HCT116 (cell line): Measurements from ENCODE around the gene PIK3CB. TPM values are rescaled to one million over a fixed set of nuclear protein-coding genes. Genes with fewer than 3 reads are reported as not detected.

Experiments
- ATAC-seq: fragments of 200-7000 bp; cut with Tn5 transposase; 2 replicates; pipeline ENCODE4 v1.9.1; 2020; ENCODE audit warnings: mild to moderate bottlenecking, moderate library complexity
- BruUV-seq: library from RNA; stranded (reverse); fragments of 400-500 nt; replicated peaks from 2 replicates; lab custom pipeline; 2021; lab: Mats Ljungman, UMichigan
- CTCF ChIA-PET: fragments of 300-600 bp; sonication (Branson Sonifier 250); formaldehyde crosslinking; loops from one replicate; lab custom pipeline; 2021; ENCODE audit warnings: antibody characterized with exemption; lab: Charles Lee
- POLR2A ChIA-PET: fragments of 300-600, 350-600 bp; sonication (Branson Sonifier 250); formaldehyde crosslinking; loops from one replicate; lab custom pipeline; 2021; ENCODE audit warnings: antibody characterized with exemption; lab: Charles Lee
- RAD21 ChIA-PET, 2 experiments: fragments of 300-600 bp; sonication (Branson Sonifier 250); formaldehyde crosslinking; loops; one replicate each; lab custom pipeline; 2023; ENCODE audit warnings: low total read pairs in 2 of 2; ENCODE audit not compliant: uncharacterized antibody in 2 of 2, unreplicated experiment in 2 of 2, low non-redundant PET in 1 of 2; lab: Charles Lee
- DNase-seq: peaks from one replicate; pipeline ENCODE4 v3.0.0-alpha.2; 2010; ENCODE audit warnings: low read depth, low spot score
- H2AFZ ChIP-seq: fragments of 200-600 bp; shearing (Covaris generic), sonication (generic); 2 replicates; pipeline ENCODE4 v1.6.1; 2017; ENCODE audit warnings: low read depth, mixed run types, mixed read lengths, antibody characterized with exemption, low read length; ENCODE audit not compliant: poor library complexity, severe bottlenecking
- H3K27ac ChIP-seq: 2 replicates; pipeline ENCODE4 v1.5.1; 2012; ENCODE audit warnings: low read depth, low read length
- H3K27me3 ChIP-seq: fragments of 200-600 bp; sonication (generic); 2 replicates; pipeline ENCODE4 v1.6.1; 2016; ENCODE audit warnings: mixed run types, low read length, mixed read lengths; ENCODE audit not compliant: insufficient read depth
- H3K36me3 ChIP-seq, 2 experiments: fragments of 200-500 bp in 1 of 2; fragments of 200-600 bp in 1 of 2; sonication (Bioruptor generic) in 1 of 2; sonication (generic) in 1 of 2; 2 replicates each; pipeline versions ENCODE4 v1.5.1 to v1.6.1; 2014 to 2016; ENCODE audit warnings: low read length in 2 of 2, inconsistent platforms in 1 of 2, mixed read lengths in 1 of 2, mixed run types in 1 of 2; ENCODE audit not compliant: insufficient read depth in 2 of 2, control insufficient read depth in 1 of 2
- H3K4me1 ChIP-seq, 2 experiments: fragments of 200-600 bp in 1 of 2; sonication (generic) in 1 of 2; 2 replicates each; pipeline versions ENCODE4 v1.5.1 to v1.6.1; 2012 to 2017; ENCODE audit warnings: low read length in 2 of 2, inconsistent platforms in 1 of 2, mild to moderate bottlenecking in 1 of 2, mixed read lengths in 1 of 2, mixed run types in 1 of 2, moderate library complexity in 1 of 2; ENCODE audit not compliant: insufficient read depth in 2 of 2, control insufficient read depth in 1 of 2
- H3K4me2 ChIP-seq: fragments of 200-600 bp; sonication (generic); 2 replicates; pipeline ENCODE4 v1.6.1; 2017; ENCODE audit warnings: mixed run types, low read length, mixed read lengths
- H3K4me3 ChIP-seq, 2 experiments: fragments of 200-600 bp in 1 of 2; sonication (generic) in 1 of 2; replicated peaks in 1 of 2; 2 replicates each; pipeline ENCODE4 v1.5.1; 2011 to 2016; ENCODE audit warnings: low read length in 2 of 2, control low read depth in 1 of 2, low read depth in 1 of 2, mild to moderate bottlenecking in 1 of 2, mixed read lengths in 1 of 2, mixed run types in 1 of 2
- H3K79me2 ChIP-seq: fragments of 200-600 bp; sonication (generic); 2 replicates; pipeline ENCODE4 v1.6.1; 2017; ENCODE audit warnings: mild to moderate bottlenecking, mixed run types, low read length, moderate library complexity, mixed read lengths; ENCODE audit not compliant: insufficient read depth
- H3K9ac ChIP-seq: fragments of 200-600 bp; sonication (generic); 2 replicates; pipeline ENCODE4 v1.6.1; 2016; ENCODE audit warnings: low read length, mixed read lengths
- H3K9me2 ChIP-seq: fragments of 200-600 bp; sonication (generic), shearing (Covaris generic); 2 replicates; pipeline ENCODE4 v1.6.1; 2017; ENCODE audit warnings: mixed run types, mild to moderate bottlenecking, moderate library complexity; ENCODE audit not compliant: insufficient read depth
- H3K9me3 ChIP-seq, 2 experiments: fragments of 200-500 bp in 1 of 2; fragments of 200-600 bp in 1 of 2; sonication (Bioruptor generic) in 1 of 2; sonication (generic) in 1 of 2; 2 replicates each; pipeline ENCODE4 v1.6.1; 2014 to 2017; ENCODE audit warnings: low read length in 2 of 2, mixed read lengths in 2 of 2, inconsistent platforms in 1 of 2, low read depth in 1 of 2, mild to moderate bottlenecking in 1 of 2, mixed run types in 1 of 2, moderate library complexity in 1 of 2; ENCODE audit not compliant: control insufficient read depth in 1 of 2, insufficient read depth in 1 of 2
- H4K20me1 ChIP-seq: fragments of 200-600 bp; sonication (generic), shearing (Covaris generic); 2 replicates; pipeline ENCODE4 v1.6.1; 2017; ENCODE audit warnings: mixed run types, mild to moderate bottlenecking, moderate library complexity; ENCODE audit not compliant: insufficient read depth
- ATF3 ChIP-seq: IDR thresholded peaks from 2 replicates; pipeline ENCODE4 v1.6.1; 2012
- CBX3 ChIP-seq: IDR thresholded peaks from 2 replicates; pipeline ENCODE4 v1.6.1; 2012; ENCODE audit warnings: low read depth
- CEBPB ChIP-seq: IDR thresholded peaks from 2 replicates; pipeline ENCODE4 v1.6.1; 2012; ENCODE audit warnings: low read depth
- CTCF ChIP-seq, 3 experiments: fragments of 200-600 bp in 1 of 3; sonication (generic) in 1 of 3; IDR thresholded peaks in 2 of 3; conservative IDR thresholded peaks in 1 of 3; 2 replicates each; pipeline ENCODE4 v1.5.1; 2012 to 2017; ENCODE audit warnings: low read depth in 2 of 3, low read length in 2 of 3, antibody characterized with exemption in 1 of 3, borderline replicate concordance in 1 of 3, control low read depth in 1 of 3, mild to moderate bottlenecking in 1 of 3, mixed read lengths in 1 of 3, mixed run types in 1 of 3, moderate library complexity in 1 of 3; ENCODE audit not compliant: insufficient read depth in 1 of 3
- EGR1 ChIP-seq: IDR thresholded peaks from 2 replicates; pipeline ENCODE4 v1.6.1; 2012; ENCODE audit warnings: low read depth
- ELF1 ChIP-seq: IDR thresholded peaks from 2 replicates; pipeline ENCODE4 v1.6.1; 2012; ENCODE audit warnings: low read depth, borderline replicate concordance
- EZH2 ChIP-seq: fragments of 200-600 bp; sonication (generic); IDR thresholded peaks from 2 replicates; pipeline ENCODE4 v1.6.1; 2017; ENCODE audit warnings: antibody characterized with exemption, mixed run types
- EZH2phosphoT487 ChIP-seq: fragments of 200-600 bp; IDR thresholded peaks from 2 replicates; pipeline ENCODE4 v1.6.1; 2018; ENCODE audit warnings: antibody characterized with exemption, borderline replicate concordance
- FOSL1 ChIP-seq: IDR thresholded peaks from 2 replicates; pipeline ENCODE4 v1.6.1; 2012; ENCODE audit warnings: low read depth
- JUND ChIP-seq: IDR thresholded peaks from 2 replicates; pipeline ENCODE4 v1.6.1; 2012
- POLR2A ChIP-seq: IDR thresholded peaks from 2 replicates; pipeline ENCODE4 v1.7.0; 2011; ENCODE audit warnings: borderline replicate concordance; ENCODE audit not compliant: insufficient read depth, insufficient read length; ENCODE audit errors: extremely low read depth
- POLR2AphosphoS5 ChIP-seq: IDR thresholded peaks from 2 replicates; pipeline ENCODE4 v1.6.1; 2011; ENCODE audit warnings: mild to moderate bottlenecking, low read depth, low read length, moderate library complexity
- RAD21 ChIP-seq: IDR thresholded peaks from 2 replicates; pipeline ENCODE4 v1.6.1; 2012; ENCODE audit warnings: low read depth, mild to moderate bottlenecking
- REST ChIP-seq: IDR thresholded peaks from 2 replicates; pipeline ENCODE4 v1.6.1; 2012; ENCODE audit warnings: low read depth
- SIN3A ChIP-seq: IDR thresholded peaks from 2 replicates; pipeline ENCODE4 v1.6.1; 2012; ENCODE audit warnings: low read depth
- TCF7L2 ChIP-seq: IDR thresholded peaks from 2 replicates; pipeline ENCODE4 v1.7.0; 2011; ENCODE audit warnings: borderline replicate concordance, inconsistent platforms; ENCODE audit not compliant: insufficient read depth, insufficient read length; ENCODE audit errors: extremely low read depth
- YY1 ChIP-seq: IDR thresholded peaks from 2 replicates; pipeline ENCODE4 v1.6.1; 2011; ENCODE audit warnings: low read length, low read depth, moderate library complexity, mild to moderate bottlenecking; ENCODE audit not compliant: insufficient replicate concordance; ENCODE audit errors: extremely low read depth
- ZFX ChIP-seq: fragments of 450-650 bp; IDR thresholded peaks from 2 replicates; pipeline ENCODE4 v1.6.1; 2017
- intact Hi-C: fragments of 100-400 bp; cut with micrococcal nuclease; formaldehyde crosslinking; loops from 2 replicates; pipeline ENCODE4 v1.10.0; 2022
- total RNA-seq: library from RNA; stranded (reverse); gene quantifications from one replicate; pipeline ENCODE4 v1.2.1, GENCODE V29; 2021; ENCODE audit not compliant: unreplicated experiment
- TF ChIP-seq, protein P1 (sequence below): IDR thresholded peaks from 2 replicates; pipeline ENCODE4 v1.6.1; 2011; ENCODE audit warnings: mild to moderate bottlenecking, low read length, moderate library complexity; ENCODE audit not compliant: insufficient replicate concordance; ENCODE audit errors: extremely low read depth

PIK3CB gene
- total RNA-seq, 1 experiment from 2014 or later: 44.3 TPM

DNA sequence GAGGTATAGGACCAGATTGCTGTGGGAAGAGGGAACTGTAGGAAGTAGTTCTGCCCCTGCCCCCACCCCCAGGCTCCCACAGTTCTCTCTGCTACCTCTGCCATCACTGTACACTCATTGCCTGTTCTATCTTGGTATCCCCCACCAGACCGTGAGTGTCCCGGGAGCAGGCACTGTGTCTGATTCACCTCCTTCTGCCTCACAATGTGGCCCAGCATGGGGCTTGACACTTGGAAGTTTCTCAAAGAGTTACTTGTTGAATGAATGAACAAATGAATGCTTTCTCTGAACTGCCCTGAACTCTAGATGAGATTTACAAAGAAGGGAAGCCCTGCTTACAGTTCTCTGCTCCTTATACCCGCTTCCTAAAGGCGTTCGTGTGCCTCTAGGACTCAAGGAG is 27.1 kb upstream of the PIK3CB start:
- peak overlapping the region; percentile 82 for H2AFZ ChIP-seq
- H3K27me3 ChIP-seq: no peaks in the 10 kb centered on the region
- H3K9me3 ChIP-seq: no peaks in the 10 kb centered on the region
- intact Hi-C loops: loop anchor here (2.0 kb wide), 1 partner anchor 55 kb away; no protein-coding TSS in a partner anchor
- H4K20me1 ChIP-seq: no peaks in the 10 kb centered on the region
- no peak overlapping the region for H3K4me3 ChIP-seq
- no peaks in the 10 kb centered on the region for H3K79me2 ChIP-seq
- H3K36me3 ChIP-seq: no peaks in the 10 kb centered on the region
- peak overlapping the region; percentile 90 for H3K4me2 ChIP-seq
- ATAC-seq (peak; percentile 31; the same call in 1 of the 2 replicates), DNase-seq (peak; percentile 23)
- no peak for TF ChIP-seq ATF3
- no peak for TF ChIP-seq CTCF (IDR thresholded peaks at IDR 0.05 in 2 of 3, conservative IDR thresholded peaks at IDR 0.05 in 1 of 3; ENCODE audit: borderline replicate concordance in 1 of 3, insufficient read depth in 1 of 3, low read depth in 2 of 3, low read length in 2 of 3)
- no peak for TF ChIP-seq CEBPB
- TF ChIP-seq TCF7L2: no peak
- no peak for TF ChIP-seq ZFX
- no peak for TF ChIP-seq EZH2phosphoT487
- TF ChIP-seq, protein P1, sequence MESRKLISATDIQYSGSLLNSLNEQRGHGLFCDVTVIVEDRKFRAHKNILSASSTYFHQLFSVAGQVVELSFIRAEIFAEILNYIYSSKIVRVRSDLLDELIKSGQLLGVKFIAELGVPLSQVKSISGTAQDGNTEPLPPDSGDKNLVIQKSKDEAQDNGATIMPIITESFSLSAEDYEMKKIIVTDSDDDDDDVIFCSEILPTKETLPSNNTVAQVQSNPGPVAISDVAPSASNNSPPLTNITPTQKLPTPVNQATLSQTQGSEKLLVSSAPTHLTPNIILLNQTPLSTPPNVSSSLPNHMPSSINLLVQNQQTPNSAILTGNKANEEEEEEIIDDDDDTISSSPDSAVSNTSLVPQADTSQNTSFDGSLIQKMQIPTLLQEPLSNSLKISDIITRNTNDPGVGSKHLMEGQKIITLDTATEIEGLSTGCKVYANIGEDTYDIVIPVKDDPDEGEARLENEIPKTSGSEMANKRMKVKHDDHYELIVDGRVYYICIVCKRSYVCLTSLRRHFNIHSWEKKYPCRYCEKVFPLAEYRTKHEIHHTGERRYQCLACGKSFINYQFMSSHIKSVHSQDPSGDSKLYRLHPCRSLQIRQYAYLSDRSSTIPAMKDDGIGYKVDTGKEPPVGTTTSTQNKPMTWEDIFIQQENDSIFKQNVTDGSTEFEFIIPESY: no peak
- no peak for TF ChIP-seq EGR1
- no peak for TF ChIP-seq POLR2A
- TF ChIP-seq CBX3: no peak
- TF ChIP-seq SIN3A: no peak
- no peak for TF ChIP-seq RAD21
- TF ChIP-seq YY1: no peak
- no peak for TF ChIP-seq REST
- no peak for TF ChIP-seq ELF1
- TF ChIP-seq POLR2AphosphoS5: no peak
- TF ChIP-seq EZH2: no peak
- TF ChIP-seq FOSL1: no peak
- TF ChIP-seq JUND: no peak
- no peaks in the 10 kb centered on the region for H3K9me2 ChIP-seq
- H3K9ac ChIP-seq: peak overlapping the region; percentile 71
- peaks cover 28 to 40% of the 10 kb centered on the region in 2 experiments for H3K4me1 ChIP-seq
- RAD21 ChIA-PET: no interaction called here
- POLR2A ChIA-PET: interaction anchor here (0.6 kb wide), 1 partner anchor 666 kb away, joined by 3 read pairs; no protein-coding TSS in a partner anchor
- BruUV-seq: no TSS peak
- H3K27ac ChIP-seq: peak overlapping the region; percentile 75
- CTCF ChIA-PET: interaction anchor here (1.1 kb wide), 1 partner anchor 54 kb away, joined by 4 read pairs; no protein-coding TSS in a partner anchor
